ENCODE data around the gene FBXW10B. TPM values are rescaled to one million over a fixed set of nuclear protein-coding genes. Genes with fewer than 3 reads are reported as not detected.

The FBXW10B gene
- polyA plus RNA-seq, 5 donors = 1.1 to 2.3 (median 2.0) TPM

Other genes starting within 250 kb of the FBXW10B start
- 10 to 100 TPM; 14.4 to 28.2 (median 17.2) TPM for gene CDRT4, start 152.1 kb downstream of the FBXW10B start, polyA plus RNA-seq (ENCODE audit: insufficient read depth in 1 of 5, insufficient read length in 5 of 5, low replicate concordance in 1 of 5)
- gene TVP23C, start 56.2 kb downstream of the FBXW10B start, polyA plus RNA-seq (ENCODE audit: insufficient read depth in 1 of 5, insufficient read length in 5 of 5, low replicate concordance in 1 of 5) = 10 to 100 TPM; 15.2 to 38.3 (median 25.6) TPM
- gene TRIM16, start 64.6 kb upstream of the FBXW10B start, polyA plus RNA-seq (ENCODE audit: insufficient read depth in 1 of 5, insufficient read length in 5 of 5, low replicate concordance in 1 of 5) = 10 to 100 TPM; 23.5 to 34.9 (median 34.1) TPM
- 10 to 100 TPM; 27.6 to 57.1 (median 50.0) TPM for gene ZNF286A, start 80.0 kb upstream of the FBXW10B start, polyA plus RNA-seq (ENCODE audit: insufficient read depth in 1 of 5, insufficient read length in 5 of 5, low replicate concordance in 1 of 5)
- gene TBC1D26, start 112.6 kb upstream of the FBXW10B start, polyA plus RNA-seq (ENCODE audit: insufficient read depth in 1 of 5, insufficient read length in 5 of 5, low replicate concordance in 1 of 5) = 1 to 10 TPM in 1 of 5 donors, under 1 TPM in 4; 0.21 to 1.0 (median 0.86) TPM